ENCODE data around the gene NFKBIB.

- TF ChIP-seq, protein P1, sequence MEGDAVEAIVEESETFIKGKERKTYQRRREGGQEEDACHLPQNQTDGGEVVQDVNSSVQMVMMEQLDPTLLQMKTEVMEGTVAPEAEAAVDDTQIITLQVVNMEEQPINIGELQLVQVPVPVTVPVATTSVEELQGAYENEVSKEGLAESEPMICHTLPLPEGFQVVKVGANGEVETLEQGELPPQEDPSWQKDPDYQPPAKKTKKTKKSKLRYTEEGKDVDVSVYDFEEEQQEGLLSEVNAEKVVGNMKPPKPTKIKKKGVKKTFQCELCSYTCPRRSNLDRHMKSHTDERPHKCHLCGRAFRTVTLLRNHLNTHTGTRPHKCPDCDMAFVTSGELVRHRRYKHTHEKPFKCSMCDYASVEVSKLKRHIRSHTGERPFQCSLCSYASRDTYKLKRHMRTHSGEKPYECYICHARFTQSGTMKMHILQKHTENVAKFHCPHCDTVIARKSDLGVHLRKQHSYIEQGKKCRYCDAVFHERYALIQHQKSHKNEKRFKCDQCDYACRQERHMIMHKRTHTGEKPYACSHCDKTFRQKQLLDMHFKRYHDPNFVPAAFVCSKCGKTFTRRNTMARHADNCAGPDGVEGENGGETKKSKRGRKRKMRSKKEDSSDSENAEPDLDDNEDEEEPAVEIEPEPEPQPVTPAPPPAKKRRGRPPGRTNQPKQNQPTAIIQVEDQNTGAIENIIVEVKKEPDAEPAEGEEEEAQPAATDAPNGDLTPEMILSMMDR (IDR thresholded peaks at IDR 0.05) = no peak
- TF ChIP-seq POLR2A (IDR thresholded peaks at IDR 0.05; ENCODE audit: low read length) (peak; percentile 27), REST (IDR thresholded peaks at IDR 0.05) (no peak), RAD21 (conservative IDR thresholded peaks at IDR 0.05 in 1 of 2, IDR thresholded peaks at IDR 0.05 in 1 of 2) (no peak), BHLHE40 (IDR thresholded peaks at IDR 0.05; ENCODE audit: low read depth, low read length) (no peak), MAZ (IDR thresholded peaks at IDR 0.05; ENCODE audit: borderline replicate concordance, low read depth, low read length) (no peak), EP300 (IDR thresholded peaks at IDR 0.05) (no peak), NR3C1 (IDR thresholded peaks at IDR 0.05) (no peak), SMC3 (IDR thresholded peaks at IDR 0.05) (no peak)
Observed at GRCh38 chr19:38949580-38950367, 50.0 kb downstream of the NFKBIB start.

All from A549 (cell line).